HG03045 (cell line): ENCODE data around the gene FAM3B.

Experiments
- ATAC-seq: cut with Tn5 transposase; IDR thresholded peaks from one replicate; pipeline ENCODE4 v1.9.1; 2021; ENCODE audit warnings: mild to moderate bottlenecking, moderate library complexity; ENCODE audit not compliant: unreplicated experiment

The FAM3B gene

GRCh38 chr21:41317458-41317857 lies 857 bp downstream of the FAM3B start:
- no peak for ATAC-seq

- no peak for ATAC-seq
Measured at GRCh38 chr21:41318218-41318617, 1.6 kb downstream of the FAM3B start.

- ATAC-seq, result no peak
Measured at GRCh38 chr21:41319273-41319672, 2.7 kb downstream of the FAM3B start.

- ATAC-seq, result no peak
Measured at GRCh38 chr21:41321211-41321907, 4.8 kb downstream of the FAM3B start.

- ATAC-seq, result no peak
Measured at GRCh38 chr21:41321908-41322495, 5.4 kb downstream of the FAM3B start.

- ATAC-seq, result no peak
Measured at GRCh38 chr21:41322496-41323382, 6.1 kb downstream of the FAM3B start.

- ATAC-seq, result no peak
Measured at GRCh38 chr21:41325138-41325912, 8.7 kb downstream of the FAM3B start.

- ATAC-seq, result no peak
Measured at GRCh38 chr21:41326414-41327080, 9.9 kb downstream of the FAM3B start.

- no peak for ATAC-seq
Measured at GRCh38 chr21:41327753-41328152, 11.2 kb downstream of the FAM3B start.

GRCh38 chr21:41328660-41329607 lies 12.3 kb downstream of the FAM3B start:
- ATAC-seq, result no peak

- ATAC-seq, result no peak
Measured at GRCh38 chr21:41333752-41334151, 17.2 kb downstream of the FAM3B start.

- ATAC-seq, result no peak
Measured at GRCh38 chr21:41337515-41337914, 20.9 kb downstream of the FAM3B start.

GRCh38 chr21:41338455-41338854 lies 21.9 kb downstream of the FAM3B start:
- no peak for ATAC-seq

- ATAC-seq, result no peak
Measured at GRCh38 chr21:41342035-41342434, 25.4 kb downstream of the FAM3B start.

- no peak for ATAC-seq
Measured at GRCh38 chr21:41344146-41344545, 27.5 kb downstream of the FAM3B start.

- no peak for ATAC-seq
Measured at GRCh38 chr21:41345356-41345755, 28.8 kb downstream of the FAM3B start.

- ATAC-seq, result no peak
Measured at GRCh38 chr21:41345934-41346685, 29.5 kb downstream of the FAM3B start.

GRCh38 chr21:41346758-41347157 lies 30.2 kb downstream of the FAM3B start:
- no peak for ATAC-seq

- no peak for ATAC-seq
Measured at GRCh38 chr21:41348434-41348833, 31.8 kb downstream of the FAM3B start.
